K562 (cell line): ENCODE measurements around the gene LILRA2. TPM values are rescaled to one million over a fixed set of nuclear protein-coding genes. Genes with fewer than 3 reads are reported as not detected.
A peak's percentile ranks its signal among the peaks of the same experiment; 100 is the strongest.

Experiments used
- ARID4B ChIP-seq: sonication (generic); formaldehyde crosslinking; IDR thresholded peaks from 2 replicates; pipeline ENCODE4 v1.8.0; 2022; ENCODE audit warnings: mild to moderate bottlenecking, missing genetic modification reagents
- CREB3L1 ChIP-seq: fragments of 450-650 bp; IDR thresholded peaks from 2 replicates; pipeline ENCODE4 v1.6.1; 2014; ENCODE audit warnings: low read depth, mild to moderate bottlenecking, moderate library complexity, borderline replicate concordance
- E2F6 ChIP-seq, 2 experiments: IDR thresholded peaks; 2 replicates each; pipeline ENCODE4 v1.6.1; 2011; ENCODE audit warnings: borderline replicate concordance in 1 of 2, control low read depth in 1 of 2, low read depth in 1 of 2, low read length in 1 of 2, mild to moderate bottlenecking in 1 of 2, mixed read lengths in 1 of 2, moderate library complexity in 1 of 2; ENCODE audit not compliant: insufficient read depth in 1 of 2, insufficient read length in 1 of 2, poor library complexity in 1 of 2, severe bottlenecking in 1 of 2; ENCODE audit errors: extremely low read depth in 1 of 2
- EGR1 ChIP-seq: fragments of 450-650 bp; conservative IDR thresholded peaks from 2 replicates; pipeline ENCODE4 v1.6.1; 2017; ENCODE audit warnings: mild to moderate bottlenecking
- ETS1 ChIP-seq: conservative IDR thresholded peaks from 2 replicates; pipeline ENCODE4 v1.6.1; 2011; ENCODE audit warnings: low read depth, mild to moderate bottlenecking, low read length; ENCODE audit not compliant: control insufficient read depth
- HOXB6 ChIP-seq: fragments of 250-450 bp; sonication (Bioruptor Pico); IDR thresholded peaks from 2 replicates; pipeline ENCODE4 v1.5.1; 2022; ENCODE audit warnings: mild to moderate bottlenecking, borderline replicate concordance
- JUNB ChIP-seq: fragments of 450-650 bp; formaldehyde crosslinking; conservative IDR thresholded peaks from 2 replicates; pipeline ENCODE4 v1.4.0; 2020; ENCODE audit warnings: mild to moderate bottlenecking
- MAFK ChIP-seq: IDR thresholded peaks from 2 replicates; pipeline ENCODE4 v1.6.1; 2011; ENCODE audit warnings: low read length, improper control_type of control experiment
- NFIX ChIP-seq: fragments of 250-450 bp; sonication (Bioruptor Pico); IDR thresholded peaks from 2 replicates; pipeline ENCODE4 v1.4.0; 2020; ENCODE audit warnings: low read depth, mild to moderate bottlenecking, moderate library complexity
- NR1H2 ChIP-seq: sonication (generic); formaldehyde crosslinking; IDR thresholded peaks from 2 replicates; pipeline ENCODE4 v1.4.0; 2020; ENCODE audit warnings: mild to moderate bottlenecking, missing genetic modification reagents
- NR3C1 ChIP-seq: sonication (generic); formaldehyde crosslinking; IDR thresholded peaks from 2 replicates; pipeline ENCODE4 v1.8.1; 2022; ENCODE audit warnings: missing genetic modification reagents
- PRMT5 ChIP-seq: sonication (generic); formaldehyde crosslinking; IDR thresholded peaks from 2 replicates; pipeline ENCODE4 v1.5.0; 2020; ENCODE audit warnings: missing genetic modification reagents
- PTRF ChIP-seq: fragments of 450-650 bp; IDR thresholded peaks from 2 replicates; pipeline ENCODE4 v1.6.1; 2016; ENCODE audit warnings: mild to moderate bottlenecking, missing genetic modification characterization, missing compliant biosample characterization
- PYGO2 ChIP-seq: fragments of 450-650 bp; IDR thresholded peaks from 2 replicates; pipeline ENCODE4 v1.6.1; 2016; ENCODE audit warnings: mild to moderate bottlenecking, missing genetic modification characterization, moderate library complexity, missing compliant biosample characterization
- RFX1 ChIP-seq: fragments of 450-650 bp; IDR thresholded peaks from 2 replicates; pipeline ENCODE4 v1.6.1; 2016; ENCODE audit warnings: mild to moderate bottlenecking, moderate library complexity
- SMARCE1 ChIP-seq: fragments of 450-650 bp; IDR thresholded peaks from 2 replicates; pipeline ENCODE4 v1.7.1; 2016; ENCODE audit warnings: mild to moderate bottlenecking
- TBP ChIP-seq: optimal IDR thresholded peaks from 2 replicates; pipeline ENCODE3; 2011; ENCODE audit warnings: low read depth, low read length, improper control_type of control experiment
- THRAP3 ChIP-seq: fragments of 450-650 bp; IDR thresholded peaks from 2 replicates; pipeline ENCODE4 v1.6.1; 2016; ENCODE audit warnings: mild to moderate bottlenecking, inconsistent platforms, borderline replicate concordance
- XRCC5 ChIP-seq: fragments of 200-400 bp; formaldehyde crosslinking; IDR thresholded peaks from 2 replicates; pipeline ENCODE4 v1.6.1; 2017; ENCODE audit warnings: low read depth, mild to moderate bottlenecking, low read length
- ZNF165 ChIP-seq: fragments of 250-450 bp; sonication (Bioruptor Pico); IDR thresholded peaks from 2 replicates; pipeline ENCODE4 v1.4.0; 2020; ENCODE audit warnings: borderline replicate concordance
- ZNF232 ChIP-seq: sonication (generic); formaldehyde crosslinking; IDR thresholded peaks from 2 replicates; pipeline ENCODE4 v1.8.0; 2022; ENCODE audit warnings: mild to moderate bottlenecking, missing genetic modification reagents
- ZNF311 ChIP-seq: fragments of 250-450 bp; sonication (Bioruptor Pico); IDR thresholded peaks from 2 replicates; pipeline ENCODE4 v1.4.0; 2020; ENCODE audit warnings: mild to moderate bottlenecking, moderate library complexity
- ZNF695 ChIP-seq: fragments of 450-650 bp; formaldehyde crosslinking; IDR thresholded peaks from 2 replicates; pipeline ENCODE4 v1.4.0; 2020; ENCODE audit warnings: mild to moderate bottlenecking, moderate library complexity
- polyA plus RNA-seq, 8 experiments: library from polyadenylated mRNA; depleted of rRNA in 4 of 8; stranded (reverse) in 5 of 8; unstranded in 3 of 8; fragments of >200 nt; fragmentation: Nextera tagmentation in 2 of 8; fragmentation: Illumina TruSeq in 1 of 8; extraction: Ambion mirVana in 2 of 8; extraction: Trizol in 1 of 8; gene quantifications; 2 replicates each; pipeline versions ENCODE4 v1.2.1 to v1.2.3, GENCODE V29; 2011 to 2014; ENCODE audit warnings: inconsistent platforms in 1 of 8, missing spikeins in 1 of 8
- total RNA-seq, 7 experiments: library from RNA; depleted of rRNA in 6 of 7; stranded (reverse); fragments of >200 nt in 6 of 7; fragmentation: Illumina TruSeq in 2 of 7; extraction: Trizol in 2 of 7; gene quantifications; 2 replicates each; pipeline versions ENCODE4 v1.2.1 to v1.2.3, GENCODE V29; 2011 to 2021; ENCODE audit warnings: low replicate concordance in 1 of 7

The LILRA2 gene
- total and polyA plus RNA-seq, 9 of the 15 experiments (the other 6 are each of a cell fraction or from before 2014, with no cell fraction given): 0.32 to 2.1 (median 0.96) TPM

GRCh38 chr19:54526972-54527371, 46.6 kb upstream of the LILRA2 start (continued):
- TF ChIP-seq ARID4B (CRISPR knock-in tag) (no peak), E2F6 (IDR thresholded peaks at IDR 0.05; ENCODE audit: borderline replicate concordance in 1 of 2, extremely low read depth in 1 of 2, insufficient read depth in 1 of 2, insufficient read length in 1 of 2, low read depth in 1 of 2, low read length in 1 of 2, poor library complexity in 1 of 2, severe bottlenecking in 1 of 2) (no peak), HOXB6 (CRISPR knock-in tag) (no peak), ZNF311 (CRISPR knock-in tag) (no peak), ZNF165 (CRISPR knock-in tag) (no peak), PRMT5 (CRISPR knock-in tag) (no peak), ZNF695 (CRISPR knock-in tag) (no peak), ETS1 (no peak), MAFK (no peak), XRCC5 (no peak), SMARCE1 (no peak), ZNF232 (CRISPR knock-in tag) (no peak), PTRF (tag) (no peak), EGR1 (no peak), CREB3L1 (peak; percentile 83), THRAP3 (no peak), NR3C1 (CRISPR knock-in tag) (no peak), NR1H2 (CRISPR knock-in tag) (no peak), PYGO2 (tag) (no peak), NFIX (CRISPR knock-in tag) (no peak), TBP (no peak), RFX1 (no peak), JUNB (CRISPR knock-in tag) (no peak)
